Activated effector memory CD4-positive, alpha-beta T cell treated with anti-CD3 and anti-CD28 coated beads, Interleukin-2, amount 50 U/mL, for 16 hours (primary cell): ENCODE data around the gene NBEA.

ENCODE experiments used
- DNase-seq: peaks from one replicate; pipeline ENCODE4 v3.0.0-alpha.2; 2020

NBEA gene

DNA sequence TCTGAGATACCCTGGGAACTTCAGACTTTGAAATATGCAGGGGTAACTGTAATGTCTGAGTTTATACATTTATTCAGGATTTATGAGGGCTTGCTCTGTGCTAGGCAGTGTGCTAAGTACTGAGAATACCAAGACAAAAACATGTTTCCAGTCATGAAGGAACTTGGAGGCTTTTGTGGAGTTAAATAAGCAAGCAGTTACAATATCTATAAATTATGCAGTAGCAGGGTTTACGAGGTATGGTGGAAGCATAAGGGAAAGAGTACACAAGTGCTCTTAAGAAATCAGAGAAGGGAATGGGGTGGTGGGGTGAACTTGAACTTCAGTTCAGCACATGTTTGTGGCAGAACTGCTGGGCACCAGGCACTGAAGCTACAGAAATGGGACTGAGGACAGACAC lies 506.4 kb downstream of the NBEA start:
- no peak for DNase-seq

DNA sequence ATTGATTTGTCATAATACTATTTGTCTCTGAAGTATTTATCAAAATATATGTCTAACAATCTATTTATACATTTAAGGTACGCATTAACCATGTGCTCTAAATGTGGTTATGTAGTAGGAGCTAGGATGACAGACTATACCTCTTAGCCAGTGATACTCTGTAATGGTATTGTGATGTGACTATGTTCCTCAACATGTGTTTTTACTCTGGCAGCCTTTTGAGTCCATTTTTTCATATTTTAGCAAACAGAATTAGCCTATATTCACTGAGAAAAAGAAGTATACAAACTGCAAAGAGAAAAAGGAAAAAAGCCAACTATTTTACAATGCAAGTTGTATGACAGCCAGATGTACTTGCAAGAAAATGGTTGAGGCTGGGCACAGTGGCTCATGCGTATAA lies 507.8 kb downstream of the NBEA start:
- DNase-seq: no peak

DNA sequence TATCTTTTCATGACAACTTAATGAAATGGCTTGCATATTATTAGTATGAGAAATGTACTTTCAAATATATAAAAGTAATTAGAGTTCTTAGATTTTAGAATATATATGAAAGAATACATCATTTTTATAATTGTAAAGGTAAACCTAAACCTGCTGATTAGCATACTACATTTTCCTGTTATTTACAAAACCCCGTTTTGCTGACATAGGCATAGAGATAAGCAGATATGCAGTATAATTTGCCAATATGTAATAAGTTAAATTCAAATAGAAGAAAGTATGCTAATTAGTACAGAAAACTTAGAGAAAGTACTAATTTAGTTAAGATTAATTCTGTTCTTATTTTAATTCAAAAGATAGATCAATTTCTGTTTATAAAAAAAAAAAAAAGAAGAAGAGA lies 513.0 kb downstream of the NBEA start:
- no peak for DNase-seq

DNA sequence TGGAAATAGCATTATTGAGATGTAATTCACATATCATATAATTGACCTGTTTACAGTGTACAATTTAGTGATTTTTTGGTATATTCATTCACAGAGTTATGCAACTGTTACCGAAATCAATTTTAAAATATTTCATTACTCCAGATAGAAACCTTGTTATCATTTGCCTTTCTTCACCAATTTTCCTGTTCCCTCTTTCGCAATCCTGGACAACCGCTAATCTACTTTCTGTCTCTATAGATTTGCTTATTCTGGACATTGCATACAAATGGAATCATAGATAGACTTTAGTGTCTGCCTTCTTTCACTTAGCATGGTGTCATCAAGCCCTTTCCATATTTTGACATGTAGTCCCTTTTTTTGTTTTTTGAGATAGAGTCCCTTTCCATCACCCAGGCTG lies 515.2 kb downstream of the NBEA start:
- DNase-seq: no peak

DNA sequence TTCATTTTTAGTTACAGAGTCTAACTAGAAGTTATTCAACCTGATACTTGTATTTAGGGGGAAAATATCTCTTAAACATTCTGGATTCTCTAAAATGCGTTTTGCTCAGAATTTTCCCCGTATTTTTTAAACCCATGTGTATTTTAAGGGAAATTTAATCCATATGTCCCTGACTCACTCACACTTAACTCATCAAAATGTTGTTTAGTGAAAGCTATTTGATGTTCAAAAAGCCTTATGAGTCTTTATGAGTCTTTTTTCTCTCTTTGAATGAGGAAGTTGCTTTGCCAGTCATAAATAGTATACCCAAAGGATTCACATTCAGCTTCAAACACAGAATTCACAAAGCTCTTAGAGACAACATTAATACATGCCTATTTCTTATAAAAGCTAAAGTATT lies 518.0 kb downstream of the NBEA start:
- no peak for DNase-seq

DNA sequence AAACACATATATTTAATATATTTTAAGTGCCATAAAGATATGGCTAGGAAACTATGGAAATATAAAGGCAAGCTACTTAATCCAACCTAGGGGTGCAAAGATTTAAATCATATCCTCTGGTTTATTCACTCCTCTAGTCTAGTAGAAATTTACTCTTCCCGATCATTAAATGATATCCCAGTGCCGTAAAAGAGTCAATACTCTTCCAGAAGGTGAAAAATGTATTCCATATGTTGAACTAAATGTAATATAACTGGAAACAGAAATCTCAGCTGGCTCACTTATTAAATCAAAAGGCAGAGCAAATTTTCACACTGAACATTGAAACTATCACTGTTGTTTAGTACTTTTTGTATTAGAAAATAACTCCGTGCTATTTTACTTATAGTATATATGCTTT lies 523.3 kb downstream of the NBEA start:
- DNase-seq: no peak

DNA sequence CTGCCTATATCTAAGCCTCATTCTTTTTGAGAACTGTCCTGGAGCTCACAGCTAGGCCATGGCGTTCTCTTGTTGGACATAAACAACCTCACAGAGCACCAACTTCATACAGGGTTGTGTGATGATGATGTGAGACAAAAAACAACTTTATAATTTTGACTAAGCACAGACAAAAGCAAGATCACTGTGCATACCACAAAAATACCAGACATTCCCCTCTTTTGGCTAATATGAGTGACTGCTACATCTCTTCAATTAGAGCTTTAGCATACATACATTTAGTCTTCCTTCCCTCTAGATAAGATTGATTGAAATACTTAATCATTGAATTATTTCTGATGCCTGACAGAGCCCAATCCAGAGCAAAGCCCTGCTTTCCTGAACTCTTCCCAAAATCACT lies 526.1 kb downstream of the NBEA start:
- DNase-seq: no peak

DNA sequence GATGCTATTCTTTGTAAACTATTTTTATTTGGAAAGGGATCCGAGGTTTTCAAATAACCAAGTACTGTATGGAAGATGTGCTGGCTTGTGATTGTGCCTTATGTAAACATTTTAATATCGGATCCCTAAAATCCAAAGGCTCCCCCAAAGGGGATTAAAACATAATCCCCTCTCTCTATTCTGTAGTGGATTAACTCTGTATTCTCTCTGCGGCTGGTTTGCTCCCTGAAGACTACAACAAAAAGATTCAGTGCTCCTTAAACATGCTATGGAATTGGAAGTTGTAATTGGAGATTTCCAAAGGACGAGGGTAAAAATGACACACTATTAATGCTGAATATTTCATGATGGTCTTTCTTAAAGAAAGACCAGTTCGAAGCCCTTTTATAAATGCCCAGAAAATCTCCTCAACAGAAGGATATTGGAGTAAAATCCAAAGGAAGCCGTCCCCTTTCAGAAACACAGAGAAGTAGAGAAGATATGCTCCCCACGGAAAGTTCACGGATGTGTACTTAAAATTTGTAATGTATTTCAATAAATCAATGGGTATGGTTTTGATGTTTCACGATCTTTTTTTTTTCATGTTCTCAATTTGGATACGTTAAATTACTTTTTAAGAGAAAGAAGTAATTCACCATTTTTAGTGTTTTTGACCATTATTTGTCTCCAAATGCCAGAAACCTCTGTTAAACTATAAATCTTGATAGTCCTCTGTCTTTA lies 527.9 kb downstream of the NBEA start:
- no peak for DNase-seq

DNA sequence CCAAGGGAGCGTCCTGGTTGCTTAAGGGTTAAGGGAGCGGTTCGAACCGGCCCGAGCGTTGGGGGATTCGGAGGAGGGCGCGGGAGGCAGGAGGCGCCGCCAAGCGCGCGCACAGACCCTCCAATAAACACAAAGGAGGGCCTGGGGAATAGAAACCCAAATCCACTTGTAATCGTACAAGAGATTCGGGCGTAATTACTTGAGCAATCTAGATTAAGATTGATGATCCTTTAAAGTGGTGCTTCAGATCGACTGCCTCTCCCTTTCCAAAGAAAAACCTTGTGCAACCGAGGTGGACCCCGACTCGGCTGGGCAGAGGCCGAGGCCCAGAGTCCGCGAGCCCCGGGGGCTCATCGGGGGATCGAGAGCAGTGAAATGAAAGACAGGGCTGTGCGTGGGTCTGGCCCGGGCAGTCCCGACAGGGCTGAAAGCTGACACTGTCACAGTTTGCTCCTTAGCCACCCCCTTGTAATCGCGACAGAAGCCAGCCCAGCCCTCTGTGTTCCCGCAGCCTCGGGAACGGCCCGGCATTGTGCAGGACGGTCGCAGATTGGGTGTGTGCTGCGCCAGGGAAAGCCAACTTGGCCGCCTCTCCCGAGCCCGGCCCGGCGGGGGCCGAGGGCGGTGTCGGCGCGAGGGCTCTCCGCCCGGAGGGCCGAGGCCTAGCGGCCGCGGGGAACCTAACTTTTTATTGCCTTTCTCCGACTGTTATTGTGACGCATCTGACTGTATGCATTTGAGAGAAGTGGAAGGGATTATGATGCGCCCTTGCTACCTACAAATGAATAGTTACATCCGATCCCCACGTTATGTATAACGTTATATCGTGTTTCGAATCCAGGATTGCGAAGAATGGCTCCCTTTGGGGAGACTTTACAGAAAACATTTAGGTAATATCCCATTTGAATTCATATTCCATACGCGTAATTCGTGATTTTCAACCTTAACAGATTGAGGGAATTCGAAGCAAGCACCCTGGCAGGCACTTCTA lies 528.9 kb downstream of the NBEA start:
- DNase-seq: no peak

DNA sequence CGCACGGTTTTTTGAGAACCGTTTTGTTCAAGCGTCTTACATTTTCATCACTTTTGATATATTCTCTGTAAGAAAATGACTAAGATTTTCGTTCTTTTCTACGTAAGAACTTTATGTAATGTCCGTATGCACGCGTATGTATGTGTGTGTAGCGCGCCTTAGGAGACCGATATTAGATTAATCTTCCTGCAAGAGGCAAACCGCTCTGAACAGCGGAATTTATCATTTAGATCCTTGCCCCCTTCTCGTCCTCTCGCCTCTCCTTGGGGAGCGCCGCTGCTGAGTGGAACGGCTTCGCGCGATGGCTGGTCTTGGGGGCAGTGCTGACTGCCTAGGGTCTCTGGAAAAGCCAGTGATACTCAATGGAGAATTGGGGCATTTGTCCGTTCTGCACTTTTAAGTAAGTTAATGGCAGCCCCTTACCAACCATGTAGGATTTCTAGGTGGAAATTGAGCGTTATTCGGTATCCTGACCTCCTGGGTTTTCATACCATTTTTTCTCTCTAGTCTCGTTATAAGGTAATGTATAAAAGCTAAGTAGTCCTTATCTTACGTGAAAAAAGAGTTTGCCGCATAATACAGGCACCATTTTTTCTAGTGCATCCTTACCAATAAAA lies 529.7 kb downstream of the NBEA start:
- no peak for DNase-seq

DNA sequence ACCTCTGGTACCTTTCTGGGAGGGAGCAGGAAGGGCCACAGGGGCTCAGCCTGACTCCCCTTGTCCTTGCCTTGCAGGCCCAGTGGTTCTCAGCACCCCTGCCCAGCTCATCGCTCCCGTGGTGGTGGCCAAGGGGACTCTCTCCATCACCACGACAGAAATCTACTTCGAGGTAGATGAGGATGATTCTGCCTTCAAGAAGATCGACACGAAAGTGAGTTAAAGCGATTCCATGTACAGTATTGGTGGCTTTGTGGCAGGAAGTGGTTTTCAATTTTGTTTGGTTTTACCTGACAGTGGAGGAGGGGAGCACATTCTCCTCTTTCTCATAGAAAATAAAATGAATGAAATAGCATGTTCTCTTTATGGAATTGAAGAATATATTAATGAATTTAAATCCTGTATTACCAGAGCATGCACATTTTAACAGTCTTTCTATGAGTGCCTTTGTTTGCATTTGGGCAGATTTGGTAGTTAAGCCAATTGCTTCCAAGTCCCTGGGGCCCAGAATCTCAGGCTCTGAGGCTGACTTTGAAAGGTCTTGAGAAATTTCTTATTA lies 530.3 kb downstream of the NBEA start:
- no peak for DNase-seq

DNA sequence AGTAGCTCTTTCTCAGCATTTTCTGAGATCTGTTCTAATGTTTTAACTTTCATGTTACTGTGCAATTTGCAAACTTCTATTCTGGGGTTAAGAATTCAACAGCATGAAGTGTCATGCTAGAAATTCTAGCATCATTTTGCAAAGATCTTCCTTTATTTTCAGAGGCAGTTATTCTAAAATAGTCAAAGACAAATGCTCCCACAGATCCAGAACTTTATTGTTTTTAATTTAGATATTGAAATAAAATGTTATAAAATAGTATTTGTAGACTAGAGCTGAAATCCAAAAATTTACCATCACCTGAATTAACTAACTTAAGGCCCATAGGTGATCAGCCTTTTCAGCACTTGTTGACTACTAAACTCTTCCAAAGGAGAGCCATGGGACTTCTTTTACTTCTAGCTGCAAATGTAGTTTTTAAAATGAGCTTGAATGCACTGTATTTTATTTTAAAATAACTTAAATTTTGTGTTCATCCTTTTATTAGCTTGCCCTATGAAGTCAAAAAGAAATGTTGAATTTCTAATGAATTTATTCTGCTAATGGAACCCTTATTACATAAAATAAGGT lies 531.2 kb downstream of the NBEA start:
- DNase-seq: no peak

DNA sequence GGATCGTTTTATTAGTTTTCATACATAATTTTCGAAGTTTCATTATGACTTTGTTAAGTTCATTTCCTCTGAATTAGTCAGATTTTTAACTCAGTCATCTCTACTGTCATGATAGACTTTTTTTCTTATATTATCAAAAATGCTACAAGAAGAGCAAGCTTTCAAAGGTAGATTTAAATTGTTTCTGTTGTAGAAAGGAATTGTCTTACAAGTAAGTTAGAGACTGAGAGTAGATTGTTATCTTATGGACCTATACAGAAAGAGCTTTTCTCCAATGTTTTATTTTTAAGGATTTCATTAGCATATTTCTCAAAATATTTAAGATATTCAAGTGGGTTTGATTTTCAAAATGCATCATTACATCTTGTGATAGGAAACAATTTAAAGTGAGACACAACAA lies 531.7 kb downstream of the NBEA start:
- no peak for DNase-seq

DNA sequence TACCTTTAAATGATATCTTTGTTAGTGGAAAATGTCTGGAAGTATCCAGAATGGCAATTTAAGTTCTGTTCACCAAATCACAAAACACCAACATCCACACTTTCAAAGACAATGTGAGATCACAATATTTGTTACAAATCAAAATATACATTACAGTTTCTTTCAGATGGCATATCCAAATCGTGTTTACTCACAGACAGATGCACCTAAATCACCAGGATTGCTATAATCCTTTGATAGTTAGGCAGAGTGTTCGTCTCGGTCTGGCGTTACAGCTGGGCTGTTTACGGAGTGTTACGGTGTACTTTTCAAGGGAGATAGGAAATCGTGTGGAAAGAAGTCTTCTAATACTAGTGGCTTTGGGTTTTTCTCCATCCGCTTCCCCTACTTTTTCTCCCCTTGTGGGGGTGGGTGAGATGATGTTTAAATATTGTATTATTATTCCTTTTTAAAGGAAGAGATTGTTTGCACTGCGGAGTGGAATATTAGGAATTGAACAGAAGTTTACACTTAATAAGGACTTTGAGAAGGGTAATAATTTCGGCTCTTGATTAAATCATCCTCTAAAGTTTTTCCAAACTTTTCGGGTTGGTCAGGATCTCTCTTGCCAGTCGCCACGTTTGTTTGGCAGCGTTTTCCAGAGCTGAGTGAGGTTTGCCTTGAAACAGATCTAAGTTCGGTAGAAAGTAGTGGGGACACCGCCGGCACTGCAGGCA lies 532.6 kb downstream of the NBEA start:
- no peak for DNase-seq

DNA sequence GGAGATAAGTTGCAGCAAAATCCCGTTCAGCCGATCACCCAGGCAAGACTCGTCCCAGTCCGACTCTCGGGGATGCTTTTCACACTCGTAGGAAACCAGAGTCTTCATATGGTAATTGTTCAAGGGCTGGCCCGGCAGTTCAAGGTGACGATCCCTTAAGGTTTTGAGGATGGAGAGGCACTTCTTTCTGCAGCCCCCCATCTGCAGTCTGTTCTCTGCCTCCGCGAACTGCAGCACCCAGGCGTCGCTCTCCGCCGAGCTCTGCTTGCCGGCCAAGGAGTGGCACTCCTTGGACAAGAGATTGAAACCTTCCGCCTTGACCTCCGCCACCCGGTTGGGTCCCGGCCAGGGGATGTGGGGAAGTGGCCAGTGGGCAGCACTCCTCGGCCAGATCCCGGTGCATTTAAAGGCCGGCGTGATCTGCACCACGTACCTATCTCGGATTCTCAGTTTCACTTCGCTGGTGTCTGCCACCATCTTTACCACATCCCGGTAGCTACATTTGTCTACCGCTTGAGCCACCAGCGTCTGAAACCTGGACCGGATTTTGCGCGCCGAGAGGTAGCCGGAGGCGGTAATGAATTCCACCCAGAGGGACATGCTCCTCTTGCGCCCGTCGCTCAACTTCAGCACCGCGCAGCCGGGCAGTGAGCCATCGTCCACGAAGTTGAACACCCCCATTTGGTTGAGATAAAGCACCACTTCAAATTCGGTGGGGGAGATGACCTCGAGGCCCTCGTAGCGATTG lies 533.3 kb downstream of the NBEA start:
- no peak for DNase-seq

DNA sequence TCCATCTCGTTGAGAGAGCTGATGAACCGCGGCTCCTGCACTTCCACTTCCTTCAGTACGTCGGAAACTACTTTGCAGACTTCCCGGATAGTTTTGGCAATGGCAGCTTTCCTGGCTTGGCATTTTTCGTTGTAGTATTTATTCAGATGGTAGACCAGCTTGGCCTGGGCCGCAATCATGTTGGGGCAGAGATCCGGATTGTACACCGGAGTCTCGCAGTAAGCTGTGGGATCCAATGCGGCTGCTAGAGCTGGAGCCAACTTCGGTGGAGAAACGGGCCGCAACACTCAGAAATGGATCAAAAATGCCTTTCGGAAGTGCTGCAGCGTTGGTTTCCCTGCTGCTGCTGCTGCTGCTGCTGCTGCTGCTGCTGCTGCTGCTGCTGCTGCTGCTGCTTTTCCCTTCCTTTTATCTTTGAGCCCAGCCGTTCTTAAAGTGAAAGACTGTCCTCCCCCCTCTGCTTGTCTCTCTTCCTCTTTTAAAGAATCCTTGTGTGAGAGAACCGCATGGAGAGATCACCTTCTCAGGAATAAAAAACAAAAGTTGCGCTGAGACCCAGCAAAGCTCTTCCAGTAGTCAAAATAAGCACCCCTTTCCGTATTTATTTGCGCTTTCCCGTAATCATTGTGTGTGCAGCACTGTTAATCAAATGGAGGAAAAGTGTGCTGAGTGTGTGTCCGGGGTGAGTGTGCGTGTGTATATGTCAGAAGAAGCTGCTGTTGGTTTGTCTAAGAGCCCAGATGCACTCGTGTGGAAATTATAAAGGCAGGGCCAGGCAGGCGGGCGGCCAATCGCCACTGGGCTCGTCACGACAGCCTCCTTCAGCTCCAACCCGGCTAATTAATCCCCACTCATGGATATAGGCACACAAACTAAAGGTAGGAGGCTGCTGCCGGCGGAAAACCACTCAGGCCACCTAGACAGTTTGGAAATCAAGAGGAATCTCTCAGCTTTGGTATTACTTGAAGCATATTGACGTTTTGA lies 534.2 kb downstream of the NBEA start, which contains the start of gene MAB21L1:
TSS of gene MAB21L1 (minus strand) at position 730 of the 984 bp plus-strand sequence. CDS start at position 179, 551 bp downstream.
- no peak for DNase-seq

DNA sequence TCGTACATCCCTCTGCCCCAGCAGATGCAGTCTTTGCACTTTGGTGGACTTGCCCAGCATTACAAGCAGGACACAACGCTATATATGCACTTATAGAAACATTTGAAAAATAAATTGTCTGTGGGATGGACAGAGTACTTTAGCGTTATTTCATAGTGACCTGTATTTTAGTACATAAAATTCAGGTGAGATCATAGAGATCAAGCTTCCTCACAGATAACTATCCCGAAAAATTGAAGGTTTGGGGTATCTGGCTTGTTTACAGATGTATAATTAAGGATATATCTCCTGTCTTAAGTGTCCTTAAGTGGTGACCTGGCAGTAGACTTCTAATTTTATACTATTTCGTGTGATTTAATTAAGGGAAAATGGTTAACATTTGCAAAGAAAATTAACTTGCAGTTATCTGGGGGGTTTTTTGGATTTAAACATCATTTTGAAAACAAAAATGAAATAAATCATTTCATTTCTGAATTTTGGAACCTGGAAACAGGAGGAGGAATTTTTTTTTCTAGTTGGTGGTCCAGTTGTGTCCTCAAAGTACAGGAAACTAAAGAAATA lies 535.4 kb downstream of the NBEA start:
- no peak for DNase-seq

DNA sequence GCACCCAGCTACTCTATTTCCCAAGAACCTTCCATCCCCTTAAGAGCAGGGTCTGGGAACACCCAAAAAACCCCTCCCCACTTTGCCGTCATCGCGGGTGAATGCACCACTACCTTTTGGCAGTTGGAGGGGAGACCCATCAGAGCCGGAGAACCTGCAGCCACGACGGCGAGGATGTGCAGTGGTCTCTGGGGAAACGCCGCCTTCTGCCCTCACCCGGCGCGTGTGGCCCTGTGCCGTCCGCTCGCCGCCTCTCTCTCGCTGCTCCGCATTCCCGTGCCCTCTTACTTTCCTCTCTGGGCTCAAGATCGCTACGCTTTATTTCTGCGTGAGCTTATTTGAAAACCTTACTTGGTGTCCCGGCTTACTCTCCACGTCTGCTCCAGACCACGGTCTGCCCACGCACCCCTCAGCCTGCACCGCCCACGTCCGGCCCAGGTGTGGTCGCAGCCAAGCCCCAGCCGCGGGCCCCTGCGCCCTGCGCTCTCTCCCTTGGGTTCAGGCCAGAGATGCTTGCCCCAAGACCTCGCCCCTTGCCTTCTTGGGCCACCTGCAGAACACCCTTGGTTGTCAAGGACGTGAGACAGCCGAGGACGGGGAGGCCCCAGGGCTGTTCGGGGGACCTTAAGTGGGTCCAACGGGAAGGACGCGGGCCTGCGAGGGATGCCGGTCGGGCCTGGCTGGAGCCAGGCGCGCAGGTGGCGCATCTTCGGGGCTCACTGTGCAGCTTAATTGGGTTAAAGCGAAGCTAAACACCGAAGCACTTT lies 536.4 kb downstream of the NBEA start:
- DNase-seq: no peak

DNA sequence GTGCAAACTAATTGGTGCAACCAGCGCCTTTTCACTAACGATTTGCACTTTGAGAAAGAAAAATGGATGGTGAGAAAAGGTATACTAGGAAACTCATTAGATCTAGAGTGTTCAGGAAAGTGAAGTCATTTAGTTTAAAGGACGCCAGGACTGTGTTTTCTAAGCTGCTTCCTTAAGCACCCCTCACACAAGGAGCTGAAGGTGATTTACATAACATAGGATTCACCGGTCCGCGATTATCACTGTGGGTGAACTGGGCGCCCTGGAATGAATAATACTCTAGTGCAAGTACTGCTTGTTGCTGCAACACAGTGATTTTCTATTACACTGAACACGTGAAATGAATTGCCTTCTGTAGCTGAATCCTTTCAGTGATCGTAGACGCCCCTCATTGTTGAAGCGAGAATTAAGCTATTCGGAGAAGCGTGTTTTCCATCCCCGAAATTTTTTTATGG lies 537.0 kb downstream of the NBEA start:
- no peak for DNase-seq
